OCI-LY7 (cell line): ENCODE data around the gene TMEM242. TPM values are rescaled to one million over a fixed set of nuclear protein-coding genes. Genes with fewer than 3 reads are reported as not detected.

ENCODE experiments used
- BruUV-seq: library from RNA; stranded (reverse); fragments of 400-500 nt; replicated peaks from 2 replicates; lab custom pipeline; 2021; lab: Mats Ljungman, UMichigan
- CTCF ChIA-PET: fragments of 300-600 bp; sonication (Branson Sonifier 250); formaldehyde crosslinking; loops from one replicate; lab custom pipeline; 2022; ENCODE audit warnings: antibody characterized with exemption; ENCODE audit not compliant: unreplicated experiment; lab: Charles Lee
- POLR2A ChIA-PET: fragments of 300-600 bp; sonication (Branson Sonifier 250); formaldehyde crosslinking; loops from one replicate; lab custom pipeline; 2022; ENCODE audit warnings: antibody characterized with exemption; lab: Charles Lee
- DNase-seq: peaks from one replicate; pipeline ENCODE4 v3.0.0-alpha.2; 2015; ENCODE audit warnings: low spot score
- H2AFZ ChIP-seq: fragments of 200-600 bp; sonication (generic), shearing (Covaris generic); 2 replicates; pipeline ENCODE4 v1.6.1; 2014; ENCODE audit warnings: mild to moderate bottlenecking, antibody characterized with exemption, low read length, moderate library complexity
- H3K27ac ChIP-seq: fragments of 200-600 bp; sonication (generic); 2 replicates; pipeline ENCODE4 v1.5.1; 2014; ENCODE audit warnings: mixed run types, low read depth, mild to moderate bottlenecking, moderate library complexity, low read length, inconsistent platforms; ENCODE audit not compliant: poor library complexity, severe bottlenecking
- H3K36me3 ChIP-seq: fragments of 200-600 bp; sonication (generic); 2 replicates; pipeline ENCODE4 v1.6.1; 2014; ENCODE audit warnings: mild to moderate bottlenecking, antibody characterized with exemption, low read length, moderate library complexity, mixed read lengths; ENCODE audit not compliant: insufficient read depth
- H3K4me1 ChIP-seq: fragments of 200-600 bp; sonication (generic); 2 replicates; pipeline ENCODE4 v1.5.1; 2014; ENCODE audit warnings: mild to moderate bottlenecking, low read length; ENCODE audit not compliant: insufficient read depth, poor library complexity, severe bottlenecking
- H3K4me2 ChIP-seq: fragments of 200-600 bp; sonication (generic); 2 replicates; pipeline ENCODE4 v1.6.1; 2014; ENCODE audit warnings: mild to moderate bottlenecking, low read length
- H3K4me3 ChIP-seq: fragments of 200-600 bp; sonication (generic); 2 replicates; pipeline ENCODE4 v1.5.1; 2014; ENCODE audit warnings: mild to moderate bottlenecking, low read depth, low read length; ENCODE audit not compliant: poor library complexity, severe bottlenecking
- H3K79me2 ChIP-seq: fragments of 200-600 bp; sonication (generic); 2 replicates; pipeline ENCODE4 v1.6.1; 2016; ENCODE audit warnings: low read depth, mild to moderate bottlenecking, low read length, moderate library complexity, mixed read lengths; ENCODE audit not compliant: insufficient read depth
- H3K9me2 ChIP-seq: fragments of 200-600 bp; sonication (generic); 2 replicates; pipeline ENCODE4 v1.6.1; 2016; ENCODE audit warnings: mild to moderate bottlenecking, low read length, mixed read lengths; ENCODE audit not compliant: insufficient read depth
- H3K9me3 ChIP-seq: fragments of 200-600 bp; sonication (generic); 2 replicates; pipeline ENCODE4 v1.6.1; 2014; ENCODE audit warnings: mild to moderate bottlenecking, mixed run types, low read length, mixed read lengths
- H4K20me1 ChIP-seq: fragments of 200-600 bp; sonication (generic); 2 replicates; pipeline ENCODE4 v1.6.1; 2014; ENCODE audit warnings: mild to moderate bottlenecking, antibody characterized with exemption, low read length, moderate library complexity, mixed read lengths; ENCODE audit not compliant: insufficient read depth
- EZH2phosphoT487 ChIP-seq: fragments of 200-600 bp; sonication (generic); IDR thresholded peaks from 2 replicates; pipeline ENCODE4 v1.6.1; 2018; ENCODE audit warnings: low read depth, borderline replicate concordance, mild to moderate bottlenecking, mixed run types, antibody characterized with exemption, low read length, moderate library complexity, mixed read lengths
- intact Hi-C: fragments of 100-400 bp; cut with micrococcal nuclease; formaldehyde crosslinking; loops from one replicate; pipeline ENCODE4 v1.10.0; 2022; ENCODE audit not compliant: unreplicated experiment
- total RNA-seq, 2 experiments: library from RNA; depleted of rRNA in 1 of 2; stranded (reverse); fragments of >200 nt in 1 of 2; shearing (Covaris generic) in 1 of 2; gene quantifications; 2 replicates each; pipeline ENCODE4 v1.2.3, GENCODE V29; 2014 to 2022
- TF ChIP-seq, protein P1 (sequence below): fragments of 200-600 bp; sonication (generic); conservative IDR thresholded peaks from 2 replicates; pipeline ENCODE4 v1.5.1; 2014; ENCODE audit warnings: mild to moderate bottlenecking, antibody characterized with exemption, low read length, moderate library complexity, mixed read lengths

TMEM242 gene
- total RNA-seq, 2 experiments from 2014 or later = 4.5 to 9.2 TPM

DNA sequence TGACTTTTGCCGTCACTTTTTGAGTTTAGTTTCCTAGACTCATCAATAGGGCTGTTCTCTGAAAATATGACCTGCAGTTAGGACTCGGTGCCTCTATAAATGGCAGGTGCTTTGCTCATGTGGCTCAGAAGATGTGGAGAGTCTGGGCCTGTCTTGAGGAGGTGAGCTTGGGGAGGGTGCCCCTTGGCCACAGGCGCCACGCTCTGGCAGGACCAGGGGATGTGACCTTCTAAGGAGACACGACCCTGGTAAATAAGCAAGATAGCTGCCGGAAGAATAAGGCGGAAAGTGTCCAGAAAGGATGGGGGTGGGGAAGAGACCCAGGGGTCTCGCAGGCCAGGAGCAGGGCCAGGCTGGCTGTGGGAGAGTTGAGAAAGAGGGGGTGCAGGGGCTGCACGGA is 46.6 kb downstream of the TMEM242 start:
- BruUV-seq = no TSS peak
- intact Hi-C loops = loop anchor here (10.0 kb wide), 1 partner anchor 492 kb away; no protein-coding TSS in a partner anchor
- Histone ChIP-seq H3K4me2 (no peak overlapping the region), H3K36me3 (no peaks in the 10 kb centered on the region), H3K4me3 (no peak overlapping the region), H3K27ac (no peak overlapping the region), H3K4me1 (peaks cover 23% of the 10 kb centered on the region), H3K79me2 (no peaks in the 10 kb centered on the region), H3K9me2 (no peaks in the 10 kb centered on the region), H2AFZ (no peak overlapping the region), H3K9me3 (no peaks in the 10 kb centered on the region), H4K20me1 (no peaks in the 10 kb centered on the region)
- CTCF ChIA-PET = no interaction called here
- DNase-seq = no peak
- TF ChIP-seq, protein P1, sequence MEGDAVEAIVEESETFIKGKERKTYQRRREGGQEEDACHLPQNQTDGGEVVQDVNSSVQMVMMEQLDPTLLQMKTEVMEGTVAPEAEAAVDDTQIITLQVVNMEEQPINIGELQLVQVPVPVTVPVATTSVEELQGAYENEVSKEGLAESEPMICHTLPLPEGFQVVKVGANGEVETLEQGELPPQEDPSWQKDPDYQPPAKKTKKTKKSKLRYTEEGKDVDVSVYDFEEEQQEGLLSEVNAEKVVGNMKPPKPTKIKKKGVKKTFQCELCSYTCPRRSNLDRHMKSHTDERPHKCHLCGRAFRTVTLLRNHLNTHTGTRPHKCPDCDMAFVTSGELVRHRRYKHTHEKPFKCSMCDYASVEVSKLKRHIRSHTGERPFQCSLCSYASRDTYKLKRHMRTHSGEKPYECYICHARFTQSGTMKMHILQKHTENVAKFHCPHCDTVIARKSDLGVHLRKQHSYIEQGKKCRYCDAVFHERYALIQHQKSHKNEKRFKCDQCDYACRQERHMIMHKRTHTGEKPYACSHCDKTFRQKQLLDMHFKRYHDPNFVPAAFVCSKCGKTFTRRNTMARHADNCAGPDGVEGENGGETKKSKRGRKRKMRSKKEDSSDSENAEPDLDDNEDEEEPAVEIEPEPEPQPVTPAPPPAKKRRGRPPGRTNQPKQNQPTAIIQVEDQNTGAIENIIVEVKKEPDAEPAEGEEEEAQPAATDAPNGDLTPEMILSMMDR = 0 out of 2 replicates have a peak, but pooled peaks have one; percentile 20
- TF ChIP-seq EZH2phosphoT487 = no peak
- POLR2A ChIA-PET = no interaction called here

DNA sequence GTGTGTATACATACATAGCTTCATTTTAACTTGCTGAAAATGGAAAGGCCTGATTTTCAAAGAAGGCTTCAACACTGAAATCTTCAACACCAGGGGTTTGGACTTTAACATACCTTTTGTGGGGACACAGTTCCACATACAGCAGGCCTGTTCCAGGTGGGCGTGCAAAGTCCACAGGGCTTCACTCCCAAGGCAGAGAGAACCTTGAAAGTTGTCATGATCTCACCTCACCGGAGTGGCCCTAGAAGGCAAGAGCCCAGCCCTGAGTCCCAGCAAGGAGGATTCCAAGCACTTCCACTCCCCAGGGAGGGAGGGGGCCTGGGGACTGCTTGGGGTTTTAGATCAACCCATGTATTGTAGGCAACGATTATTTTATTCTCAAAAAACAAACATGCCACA is 47.2 kb downstream of the TMEM242 start:
- H3K27ac ChIP-seq = no peak overlapping the region
- no peaks in the 10 kb centered on the region for H3K9me2 ChIP-seq
- peaks cover 23% of the 10 kb centered on the region for H3K4me1 ChIP-seq
- no peak overlapping the region for H3K4me2 ChIP-seq
- TF ChIP-seq, protein P1 = no peak
- TF ChIP-seq EZH2phosphoT487 = no peak
- H2AFZ ChIP-seq = no peak overlapping the region
- intact Hi-C loops = loop anchor here (10.0 kb wide), 1 partner anchor 491 kb away; no protein-coding TSS in a partner anchor
- H3K4me3 ChIP-seq = no peak overlapping the region
- no peaks in the 10 kb centered on the region for H3K36me3 ChIP-seq
- H4K20me1 ChIP-seq = no peaks in the 10 kb centered on the region
- DNase-seq = no peak
- H3K9me3 ChIP-seq = no peaks in the 10 kb centered on the region
- H3K79me2 ChIP-seq = no peaks in the 10 kb centered on the region
- ChIA-PET CTCF (no interaction called here), POLR2A (interaction anchor here (1.0 kb wide), 1 partner anchor 53 kb away, joined by 3 read pairs; no protein-coding TSS in a partner anchor)
- BruUV-seq = no TSS peak
